Activated CD4-positive, alpha-beta T cell treated with anti-CD3 and anti-CD28 coated beads for 4 hours (primary cell): ENCODE measurements around the gene ABL2.
"Not testable (repeated sequence)": the region's sequence is repeated elsewhere in the genome, so short reads cannot be mapped to it uniquely, and the experiment has no call there.

Source experiments
- DNase-seq, 2 donors: peaks; one replicate each; pipeline ENCODE4 v3.0.0-alpha.2; 2020

The ABL2 gene

DNA sequence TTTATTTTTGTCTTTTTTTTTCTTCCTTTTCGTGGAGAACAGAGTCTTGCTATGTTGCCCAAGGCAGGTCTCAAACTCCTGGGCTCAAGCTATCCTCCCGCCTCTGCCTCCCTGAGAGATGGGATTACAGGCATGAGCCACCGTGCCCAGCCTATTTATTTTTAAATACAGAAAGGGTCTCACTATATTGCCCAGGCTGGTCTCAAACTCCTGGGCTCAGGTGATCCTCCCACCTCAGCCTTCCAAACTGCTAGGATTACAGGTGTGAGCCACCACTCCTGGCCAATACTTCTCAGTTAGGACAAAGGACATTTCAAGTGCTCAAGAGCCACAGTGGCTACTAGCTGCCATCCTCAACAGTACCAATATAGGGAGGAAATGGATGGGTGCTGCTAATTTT, 16.2 kb downstream of the ABL2 start:
- not testable (repeated sequence) for DNase-seq

DNA sequence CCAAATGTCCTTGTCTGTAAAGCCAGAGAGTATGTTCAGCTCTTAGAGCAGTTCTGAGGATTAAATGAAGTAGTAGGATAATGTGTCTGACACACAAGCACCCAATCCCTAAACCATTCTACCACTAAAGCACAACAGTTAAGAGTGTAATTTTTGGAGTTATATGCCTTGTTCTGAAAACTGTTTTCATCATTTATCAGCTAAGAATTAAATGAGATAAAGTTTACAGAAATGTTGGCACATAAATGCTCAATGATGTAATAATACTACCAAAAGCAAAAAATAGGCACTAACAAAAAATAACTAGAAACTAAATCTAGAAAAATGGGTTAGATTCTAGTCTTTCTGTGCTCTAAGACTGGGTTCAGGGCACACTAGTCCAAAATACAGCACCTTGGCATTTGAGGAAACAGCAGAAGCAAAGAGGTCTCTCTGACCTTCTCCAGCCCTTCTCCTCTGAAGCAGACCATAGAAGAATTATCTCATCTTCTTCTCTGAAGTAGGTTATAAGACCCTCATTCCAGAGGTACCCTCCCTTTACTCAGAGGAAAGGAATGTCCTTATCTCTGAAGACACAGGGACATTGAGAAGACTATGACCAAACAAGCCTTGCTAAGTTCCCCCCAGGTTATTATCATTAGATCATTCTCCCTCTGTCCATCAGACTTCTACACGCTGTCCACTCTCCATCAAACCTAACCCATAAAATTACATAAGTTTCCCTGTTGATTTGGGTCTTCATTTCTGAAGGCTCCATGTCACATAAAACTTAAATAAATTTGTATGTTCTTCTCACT, 20.6 kb downstream of the ABL2 start:
- no peak for DNase-seq

DNA sequence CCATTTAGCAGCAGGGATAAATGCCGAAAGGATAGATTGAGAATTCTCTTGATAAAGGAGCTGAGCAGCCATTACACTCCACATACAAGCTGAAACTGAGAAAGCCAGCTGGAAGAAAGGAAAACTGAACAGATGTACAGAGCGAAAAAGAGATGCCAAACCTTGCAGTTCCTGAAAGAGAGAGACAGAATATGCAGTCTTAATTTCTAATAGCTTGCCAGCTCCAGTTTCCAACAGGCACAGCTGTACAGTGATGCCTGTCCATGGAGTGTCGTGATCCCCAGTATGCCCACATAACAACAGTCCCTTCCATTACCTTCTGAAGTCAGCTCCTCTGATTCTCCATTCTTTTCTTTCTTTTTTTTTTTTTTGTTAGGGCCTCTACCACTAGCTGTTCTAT, 22.7 kb downstream of the ABL2 start:
- no peak for DNase-seq

DNA sequence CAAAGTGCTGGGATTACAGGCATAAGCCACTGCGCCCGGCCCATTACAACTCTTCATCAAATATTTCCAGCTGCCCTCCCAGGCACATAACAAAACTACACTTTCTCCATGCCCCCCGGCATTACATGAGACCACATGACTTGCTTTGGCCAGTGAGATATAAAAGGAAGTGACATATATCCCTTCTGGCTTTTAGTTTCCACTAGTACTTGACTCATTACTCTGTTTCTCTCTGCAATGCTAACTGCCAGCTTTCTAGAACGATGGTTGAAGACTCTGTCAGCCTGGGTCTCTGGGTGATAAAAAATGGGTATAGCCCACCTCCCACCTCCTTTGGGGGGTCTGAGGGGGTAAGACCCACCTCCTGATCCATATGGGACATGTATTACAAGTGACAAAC, 24.2 kb downstream of the ABL2 start:
- no peak for DNase-seq

DNA sequence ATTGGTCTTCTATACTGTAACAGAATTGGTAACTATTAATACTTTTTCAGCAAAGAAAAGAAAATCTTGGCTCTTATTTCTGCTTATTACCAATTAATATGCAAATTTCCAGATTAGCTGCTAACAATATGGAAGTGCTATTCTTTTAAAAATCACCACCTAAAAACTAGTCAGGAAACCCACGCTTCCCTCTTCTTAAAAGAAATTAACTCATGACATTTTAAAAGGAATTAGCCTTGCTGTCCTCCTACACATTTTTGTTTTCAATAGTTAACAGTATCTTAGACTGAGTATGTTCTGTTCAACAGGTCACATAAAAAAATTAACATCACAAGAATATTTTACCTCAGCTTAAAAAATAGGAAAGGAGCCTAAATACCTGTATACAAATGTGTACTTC, 27.3 kb downstream of the ABL2 start:
- no peak for DNase-seq

DNA sequence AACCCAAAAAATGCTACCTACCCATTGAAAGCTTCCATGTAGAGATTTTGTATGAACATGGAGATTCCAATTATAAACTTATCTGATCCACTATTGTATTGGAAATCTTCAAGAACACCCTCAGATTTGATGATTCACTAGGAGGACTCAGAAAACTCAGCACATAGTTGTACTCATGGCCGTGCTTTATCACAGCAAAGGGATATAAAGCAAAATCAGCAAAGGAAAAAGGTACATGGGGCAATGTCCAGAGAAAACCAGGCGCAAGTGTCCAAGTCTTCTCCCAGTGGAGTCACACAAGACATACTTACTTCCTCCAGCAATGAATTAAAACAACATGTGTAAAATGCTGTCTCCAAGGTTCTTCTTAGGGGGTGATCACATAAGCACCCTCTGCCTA, 28.9 kb downstream of the ABL2 start:
- no peak for DNase-seq

DNA sequence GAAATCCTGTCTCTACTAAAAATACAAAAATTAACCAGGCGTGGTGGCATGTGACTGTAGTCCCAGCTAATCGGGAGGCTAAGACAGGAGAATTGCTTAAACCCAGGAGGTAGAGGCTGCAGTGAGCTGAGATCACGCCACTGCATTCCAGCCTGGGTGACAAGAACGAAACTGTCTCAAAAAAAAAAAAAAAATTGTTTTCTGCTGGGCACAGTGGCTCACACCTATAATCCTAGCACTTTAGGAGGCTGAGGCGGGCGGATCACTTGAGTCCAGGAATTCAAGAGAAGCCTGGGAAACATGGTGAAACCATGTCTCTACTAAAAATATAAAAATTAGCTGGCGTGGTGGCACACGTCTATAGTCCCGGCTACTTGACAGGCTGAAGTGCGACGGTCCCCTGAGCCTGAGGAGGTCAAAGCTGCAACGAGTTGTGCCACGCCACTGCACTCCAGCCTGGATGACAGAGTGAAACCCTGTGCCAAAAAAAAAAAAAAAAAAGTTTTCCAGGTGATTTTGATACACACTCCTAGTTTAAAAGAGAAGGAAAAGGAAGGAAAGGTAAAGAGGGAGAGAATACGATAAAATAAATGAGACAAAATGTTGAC, 31.7 kb downstream of the ABL2 start:
- no peak for DNase-seq

DNA sequence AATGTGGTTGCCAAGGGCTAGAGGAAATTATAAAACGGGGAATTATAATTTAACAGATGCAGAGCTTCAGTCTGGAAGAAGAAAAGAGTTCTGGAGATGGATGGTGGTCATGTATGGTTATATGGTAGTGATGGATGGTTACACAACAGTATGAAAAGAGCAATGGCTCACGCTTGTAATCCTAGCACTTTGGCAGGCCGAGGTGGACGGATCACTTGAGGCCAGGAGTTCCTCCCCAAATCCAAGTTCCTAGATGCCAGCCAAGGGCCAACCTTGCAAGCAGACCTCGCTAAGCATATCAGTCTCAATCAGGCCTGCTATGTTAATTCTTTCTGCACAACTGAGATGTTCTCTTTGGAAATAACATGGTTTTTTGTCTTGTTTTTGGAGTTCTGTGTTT, 33.6 kb downstream of the ABL2 start:
- not testable (repeated sequence) for DNase-seq

DNA sequence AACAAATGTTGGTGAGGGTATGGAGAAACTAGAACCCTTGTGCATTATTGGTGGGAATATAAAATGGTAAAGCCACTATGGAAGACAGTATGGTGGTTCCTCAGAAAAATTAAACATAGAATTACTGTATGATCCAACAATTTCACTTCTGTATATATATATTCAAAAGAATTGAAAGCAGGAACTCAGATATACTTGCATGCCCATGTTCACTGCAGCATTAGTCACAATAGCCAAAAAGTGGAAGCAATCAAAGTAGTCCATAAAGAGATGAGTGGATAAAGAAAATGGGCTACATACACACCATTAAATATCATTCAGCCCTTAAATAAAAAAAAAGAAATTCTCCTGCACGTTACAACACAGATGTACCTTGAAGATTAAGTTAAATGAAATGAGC, 34.1 kb downstream of the ABL2 start:
- no peak for DNase-seq

DNA sequence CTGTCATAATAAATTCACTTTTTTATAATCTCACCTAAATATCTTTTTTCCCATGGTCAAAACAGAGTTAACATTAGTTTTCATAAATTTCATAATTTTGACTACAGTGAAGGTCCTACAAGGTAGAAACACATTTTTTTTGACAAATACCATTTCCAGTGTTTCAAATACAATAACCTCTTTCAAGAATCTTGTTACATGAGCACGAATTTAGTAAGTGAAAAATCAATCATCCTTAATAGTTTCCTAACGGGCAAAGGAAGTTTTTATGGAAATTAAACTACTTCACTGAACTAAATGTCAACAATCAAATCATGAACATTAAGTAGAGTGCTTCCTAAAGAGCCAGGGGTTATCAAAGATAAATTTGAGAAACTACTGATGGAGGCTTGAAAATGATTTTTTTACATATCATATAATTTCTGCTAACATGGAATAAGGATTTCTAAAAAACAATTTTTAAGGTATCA, 35.4 kb downstream of the ABL2 start:
- no peak for DNase-seq

DNA sequence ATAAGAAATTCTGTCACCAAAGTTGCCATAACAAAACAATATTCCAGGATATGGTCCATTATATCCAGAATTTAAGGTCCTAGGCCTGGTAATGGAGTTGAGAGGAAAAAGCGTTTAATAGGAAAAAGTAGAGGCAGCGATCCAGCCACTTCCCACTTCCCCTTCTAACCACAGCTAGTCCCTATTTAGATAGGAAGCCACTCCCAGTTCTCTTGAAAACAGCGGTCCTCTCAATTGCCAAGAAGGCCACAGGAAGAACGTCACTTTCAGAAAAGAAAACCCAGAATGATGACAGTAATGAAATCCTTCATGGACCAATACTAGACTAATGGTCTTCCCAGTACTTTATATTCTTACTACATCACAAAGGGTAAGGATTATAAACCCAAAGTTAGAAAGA, 38.6 kb downstream of the ABL2 start:
- DNase-seq: no peak

DNA sequence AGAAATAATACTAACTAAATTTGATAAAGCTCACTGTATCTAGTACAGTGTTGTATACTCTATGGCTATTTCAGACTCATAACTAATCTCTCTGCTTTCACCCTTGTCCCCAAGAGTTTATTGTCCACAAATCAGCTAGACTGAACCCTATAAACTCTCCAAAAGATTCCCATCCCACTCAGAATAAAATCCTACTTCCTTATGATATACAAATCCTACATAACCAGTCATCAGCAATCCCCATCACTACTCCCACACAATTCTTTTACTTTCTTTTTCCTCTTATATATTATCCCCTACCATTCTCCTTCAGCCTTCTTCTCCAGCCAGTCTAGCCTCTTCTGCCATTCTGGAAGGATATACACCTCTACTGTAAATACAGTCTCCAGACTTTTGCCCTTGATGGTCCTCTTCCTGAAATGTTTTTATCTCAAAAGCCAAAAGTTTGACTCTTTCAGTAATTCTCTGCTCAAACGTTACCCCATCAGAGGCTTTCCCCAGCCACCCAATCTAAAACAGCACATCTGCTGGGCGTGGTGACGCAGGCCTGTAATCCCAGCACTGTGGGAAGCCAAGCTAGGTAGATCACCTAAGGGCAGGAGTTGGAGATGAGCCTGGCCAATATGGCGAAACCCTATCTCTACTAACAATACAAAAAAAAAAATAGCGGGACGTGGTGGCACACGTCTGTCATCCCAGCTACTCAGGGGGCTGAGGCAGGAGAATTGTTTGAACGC, 41.6 kb downstream of the ABL2 start:
- DNase-seq: no peak

DNA sequence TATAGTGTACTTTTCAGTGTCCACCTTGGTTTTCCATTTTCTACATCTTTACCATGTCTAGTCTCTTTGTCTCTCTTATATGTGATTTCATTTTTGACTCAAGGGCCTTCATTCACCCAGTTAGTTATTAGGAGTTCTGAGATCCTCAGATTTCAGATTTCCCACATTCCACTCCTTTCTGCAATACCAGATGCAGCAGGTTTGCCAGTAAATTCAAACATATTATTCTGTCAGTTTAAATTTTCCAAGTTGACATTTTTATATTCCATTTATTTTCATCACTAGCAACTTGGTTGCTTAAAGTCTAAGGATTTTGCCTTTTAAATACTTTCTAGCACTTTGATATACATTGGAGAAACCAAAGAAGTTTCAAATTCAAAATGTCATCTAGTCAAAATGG, 42.4 kb downstream of the ABL2 start:
- DNase-seq: no peak

DNA sequence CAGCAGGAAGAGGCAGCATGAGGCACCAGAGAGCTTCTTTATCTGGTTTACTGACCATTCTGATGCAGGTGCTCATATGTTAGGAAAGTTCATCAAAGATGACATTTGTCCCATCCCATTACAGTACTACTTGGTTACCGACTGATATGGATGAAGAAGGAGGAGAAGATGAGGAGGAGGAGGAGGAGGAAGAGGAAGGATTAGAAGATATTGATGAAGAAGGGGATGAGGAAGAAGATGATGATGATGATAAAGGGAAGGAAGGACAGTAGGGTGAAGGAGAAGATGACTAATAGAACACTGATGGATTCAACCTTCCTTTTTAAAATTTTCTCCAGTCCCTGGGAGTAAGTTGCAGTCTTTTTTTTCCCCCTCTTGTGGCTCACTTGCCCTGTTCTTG, 45.1 kb downstream of the ABL2 start:
- DNase-seq: no peak

DNA sequence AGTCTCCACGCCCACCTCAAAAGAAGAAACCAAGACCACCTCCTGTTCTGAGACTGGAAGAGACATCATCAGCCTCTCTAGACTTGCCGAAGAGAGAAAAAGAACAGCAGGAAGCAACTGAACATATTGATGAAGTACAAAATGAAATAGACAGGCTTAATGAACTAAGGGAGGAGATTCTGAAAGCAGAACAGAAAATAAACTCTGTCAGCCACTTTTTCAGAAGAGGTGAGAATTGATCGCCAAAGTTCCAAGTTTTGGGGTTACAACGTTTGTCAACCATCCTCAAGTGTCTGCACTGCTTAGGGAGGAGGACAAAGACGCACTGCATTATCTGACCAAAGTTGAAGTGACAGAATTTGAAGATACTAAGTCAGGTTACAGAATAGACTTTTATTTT, 45.6 kb downstream of the ABL2 start:
- DNase-seq: no peak

DNA sequence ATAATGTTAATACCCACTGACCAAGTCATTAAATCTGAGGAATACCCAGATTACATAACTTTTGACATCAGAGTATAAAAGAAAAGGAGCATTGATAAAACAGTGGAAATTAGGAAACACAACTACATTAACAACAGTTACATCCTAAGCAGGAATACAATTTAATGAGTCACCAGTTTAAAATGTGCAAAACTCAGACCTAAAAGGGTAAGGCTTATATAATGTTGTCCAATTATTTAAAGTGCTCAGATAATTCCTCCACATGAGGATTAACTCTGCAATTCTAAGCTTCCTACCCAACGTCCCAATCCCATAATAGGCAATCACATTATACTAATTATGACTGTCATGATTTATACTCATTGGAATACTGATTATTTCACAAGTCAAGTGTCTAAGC, 50.5 kb downstream of the ABL2 start:
- DNase-seq: no peak

DNA sequence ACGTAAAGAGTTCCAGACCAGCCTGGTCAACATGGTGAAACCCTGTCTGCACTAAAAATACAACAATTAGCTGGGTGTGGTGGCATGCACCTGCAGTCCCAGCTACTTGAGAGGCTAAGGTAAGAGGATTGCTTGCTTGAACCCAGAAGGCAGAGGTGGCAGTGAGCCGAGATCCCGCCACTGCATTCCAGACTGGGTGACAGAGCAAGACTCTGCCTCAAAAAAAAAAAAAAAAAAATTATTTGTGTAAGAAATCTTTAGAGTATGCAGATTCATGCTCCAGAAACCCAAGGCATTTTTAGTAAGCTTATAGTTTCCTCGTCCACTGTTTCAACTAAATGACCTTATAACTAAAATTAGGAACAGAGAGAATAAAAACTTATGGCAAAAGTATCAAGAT, 51.3 kb downstream of the ABL2 start:
- no peak for DNase-seq

DNA sequence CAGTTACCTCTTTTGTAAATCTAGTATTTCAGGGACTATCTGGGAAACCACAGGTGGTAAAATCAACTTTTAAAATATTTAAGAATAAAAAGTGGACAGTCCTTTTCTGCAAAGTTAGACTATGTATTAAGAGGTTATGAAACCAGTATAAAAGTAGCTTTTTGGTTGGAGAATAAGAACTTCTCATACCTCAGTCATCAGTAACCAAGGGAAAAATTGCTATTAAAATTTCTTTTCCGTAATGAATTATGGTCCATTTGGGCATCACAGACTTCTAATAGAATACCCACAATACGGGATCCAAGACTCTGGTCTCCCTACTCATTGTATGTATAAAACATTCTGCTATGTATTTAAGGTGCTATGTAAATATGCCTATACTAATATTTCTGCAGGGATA, 51.9 kb downstream of the ABL2 start:
- DNase-seq: no peak

DNA sequence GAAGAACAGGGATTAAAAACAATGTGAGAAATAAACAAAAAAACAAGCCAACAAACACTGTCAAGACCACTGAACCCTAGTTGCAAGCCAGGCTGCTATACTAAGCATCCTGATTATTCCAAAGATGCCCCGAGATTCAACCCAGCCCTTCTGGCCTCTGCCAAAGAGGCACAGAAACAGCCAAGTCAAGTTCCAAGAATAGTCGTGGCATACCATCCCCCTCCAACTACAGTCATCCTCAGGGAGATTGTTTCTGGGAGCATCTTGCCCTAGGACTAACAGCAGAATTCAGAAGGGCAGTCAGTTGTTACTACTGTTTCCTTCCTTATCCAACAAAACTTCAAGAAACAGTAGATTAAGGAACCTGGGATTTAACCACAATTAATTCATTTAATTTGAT, 52.3 kb downstream of the ABL2 start:
- no peak for DNase-seq

DNA sequence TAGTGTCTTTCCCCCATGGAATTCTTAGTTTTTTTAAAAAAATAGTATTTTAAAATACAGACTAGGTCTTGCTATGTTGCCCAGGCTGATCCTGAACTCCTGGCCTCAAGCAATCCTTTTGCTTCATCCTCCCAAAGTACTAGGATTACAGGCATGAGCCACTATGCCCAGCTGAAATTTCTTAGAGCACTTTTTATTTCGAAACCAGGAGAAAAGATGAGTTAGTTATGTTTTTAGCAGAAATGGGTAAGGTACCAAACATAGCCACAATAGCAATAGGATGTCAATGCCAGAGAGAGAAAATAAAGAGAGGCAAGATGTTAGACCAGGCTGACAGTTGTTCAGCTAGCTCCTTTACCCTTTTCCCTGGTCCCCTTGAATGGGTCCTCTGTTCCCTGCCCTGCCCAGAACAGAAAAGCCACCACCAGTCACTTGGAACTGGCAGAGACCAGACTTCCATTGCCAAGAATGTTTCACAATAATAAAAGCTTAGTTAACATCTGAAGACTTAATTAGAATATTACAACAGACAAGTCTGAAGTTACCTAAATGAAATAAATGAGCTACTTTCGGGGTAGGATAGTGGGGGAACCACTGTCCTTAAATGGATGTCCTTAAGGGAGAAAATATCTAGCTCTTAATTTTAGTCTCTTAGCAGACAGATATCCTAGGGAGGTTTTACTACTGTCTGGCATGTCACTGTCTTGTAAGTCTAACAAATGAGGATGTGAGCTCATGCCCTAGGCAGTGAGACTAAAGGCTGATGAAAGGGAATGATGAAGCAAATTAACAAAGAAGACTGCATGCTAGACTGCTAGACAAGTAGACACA, 54.3 kb downstream of the ABL2 start:
- DNase-seq: no peak

DNA sequence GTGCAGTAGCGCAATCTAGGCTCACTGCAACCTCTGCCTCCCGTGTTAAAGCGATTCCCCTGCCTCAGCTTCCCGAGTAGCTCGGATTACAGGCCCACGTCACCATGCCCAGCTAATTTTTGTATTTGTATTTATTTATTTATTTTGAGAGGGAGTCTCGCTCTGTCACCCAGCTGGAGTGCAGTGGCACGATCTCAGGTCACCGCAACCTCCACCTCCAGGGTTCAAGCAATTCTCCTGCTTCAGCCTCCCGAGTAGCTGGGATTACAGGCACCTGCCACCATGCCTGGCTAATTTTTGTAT, 59.1 kb downstream of the ABL2 start:
- not testable (repeated sequence) for DNase-seq

DNA sequence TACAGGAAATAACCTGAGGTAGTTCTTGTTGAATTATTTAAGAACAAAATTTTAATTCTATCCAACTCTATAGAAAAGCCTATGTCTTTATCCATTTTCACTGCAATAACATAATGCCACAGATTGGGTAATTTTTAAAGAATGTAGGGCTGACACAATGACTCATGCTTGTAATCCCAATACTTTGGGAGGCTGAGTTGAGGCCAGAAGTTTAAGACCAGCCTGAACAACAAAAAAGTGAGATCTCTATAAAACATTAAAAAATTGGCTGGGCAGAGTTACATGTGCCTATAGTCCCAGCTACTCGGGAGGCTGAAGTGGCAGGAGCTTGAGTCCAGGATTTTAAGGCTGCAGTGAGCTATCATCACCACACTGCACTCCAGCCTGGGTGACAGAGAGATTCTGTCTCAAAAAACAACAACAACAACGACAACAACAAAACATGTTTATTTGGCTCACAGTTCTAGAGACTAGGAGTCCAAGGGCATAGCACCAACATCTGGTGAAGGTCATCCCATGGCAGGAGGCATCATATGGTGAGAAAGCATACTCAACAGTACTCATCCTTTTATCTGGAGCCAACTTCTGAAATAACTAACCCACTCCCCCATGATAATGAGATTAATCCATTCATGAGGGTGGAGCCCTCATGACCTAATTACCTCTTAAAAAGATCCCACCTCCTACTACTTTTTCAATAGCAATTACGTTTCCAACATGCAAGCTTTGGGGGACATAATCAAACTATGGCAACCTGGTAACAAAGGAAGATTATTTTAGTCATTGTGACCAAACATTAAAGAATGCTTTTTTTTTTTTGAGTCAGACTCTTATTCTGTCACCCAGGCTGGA, 59.6 kb downstream of the ABL2 start:
- no peak for DNase-seq
